Activated CD8-positive, alpha-beta memory T cell treated with anti-CD3 and anti-CD28 coated beads, Interleukin-2, amount 50 U/mL, for 1 hour (primary cell): ENCODE results near the gene NEURL1B.

ENCODE experiments used
- DNase-seq: peaks from one replicate; pipeline ENCODE4 v3.0.0-alpha.2; 2020; ENCODE audit errors: extremely low read depth

Gene NEURL1B

DNA sequence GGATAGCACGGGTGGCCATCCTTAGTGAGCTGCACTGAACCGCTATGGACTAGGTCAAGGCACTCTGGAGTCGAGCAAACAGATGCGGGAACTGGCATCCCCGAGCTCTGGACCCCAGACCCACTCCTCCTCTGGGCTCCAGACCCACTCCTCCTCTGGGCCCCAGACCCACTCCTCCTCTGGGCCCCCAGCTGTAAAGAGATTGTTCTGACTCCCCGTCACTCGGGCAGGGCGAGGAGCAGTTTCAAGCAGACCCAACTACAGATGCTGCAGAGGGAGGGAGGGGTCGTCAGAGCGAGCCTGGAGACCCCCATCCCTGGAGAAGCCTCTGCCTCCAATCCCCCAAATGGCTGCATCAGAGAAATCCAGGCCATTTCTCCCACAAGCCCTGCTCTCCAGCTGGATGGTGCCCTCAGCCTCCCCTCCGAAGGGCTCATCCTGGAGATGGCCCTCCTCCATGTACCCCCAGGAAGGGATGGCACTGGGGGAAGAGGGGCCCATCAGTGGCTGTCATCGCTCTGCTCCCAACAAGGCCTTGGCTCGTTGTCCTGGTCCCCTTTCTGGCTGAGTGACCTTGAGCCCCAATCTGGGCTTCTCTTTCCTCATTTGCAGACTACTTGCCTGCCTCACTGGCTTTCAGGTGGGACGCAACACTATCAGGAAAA, 91.3 kb downstream of the NEURL1B start:
- no peak for DNase-seq

DNA sequence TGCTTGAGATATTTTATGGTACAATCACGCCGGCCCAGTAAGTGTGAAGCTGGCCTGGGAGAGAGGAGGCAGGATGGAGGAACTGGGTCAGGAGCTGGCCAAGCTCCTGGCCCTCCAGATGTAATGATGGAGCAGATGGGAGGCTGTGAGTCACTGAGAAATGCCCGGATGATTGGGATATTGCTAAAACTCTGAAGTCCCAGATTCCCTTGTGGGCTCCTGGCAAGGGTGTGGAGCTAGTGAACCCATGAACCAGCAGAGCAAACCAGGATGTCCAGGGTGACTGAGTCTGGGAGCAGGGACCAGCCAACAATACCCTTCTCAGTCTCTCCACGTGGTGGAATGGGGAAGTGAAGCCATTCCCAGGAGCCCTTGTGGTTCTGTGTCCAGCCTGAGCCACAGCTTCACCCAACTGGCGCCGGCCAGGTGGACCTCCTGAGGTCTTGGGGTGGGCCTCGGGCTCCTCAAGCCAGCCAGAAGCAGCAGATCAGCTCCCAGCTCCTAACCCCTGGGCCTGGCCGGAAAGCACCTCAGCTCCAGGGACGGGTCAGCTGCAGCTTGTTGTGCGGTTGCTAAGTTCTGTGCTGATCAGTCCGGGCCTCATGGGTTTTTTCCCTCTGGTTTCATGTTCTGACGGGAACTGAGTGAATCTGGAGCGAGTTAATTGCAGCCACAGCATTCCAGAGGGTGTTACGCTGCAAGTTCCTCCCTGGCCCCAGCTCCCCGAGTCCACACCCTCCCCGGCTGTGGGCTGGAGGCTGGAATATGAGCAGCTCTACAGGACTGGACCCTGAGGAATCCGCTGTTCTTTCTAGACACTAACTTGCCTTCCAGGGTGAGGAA, 92.3 kb downstream of the NEURL1B start:
- DNase-seq: no peak

DNA sequence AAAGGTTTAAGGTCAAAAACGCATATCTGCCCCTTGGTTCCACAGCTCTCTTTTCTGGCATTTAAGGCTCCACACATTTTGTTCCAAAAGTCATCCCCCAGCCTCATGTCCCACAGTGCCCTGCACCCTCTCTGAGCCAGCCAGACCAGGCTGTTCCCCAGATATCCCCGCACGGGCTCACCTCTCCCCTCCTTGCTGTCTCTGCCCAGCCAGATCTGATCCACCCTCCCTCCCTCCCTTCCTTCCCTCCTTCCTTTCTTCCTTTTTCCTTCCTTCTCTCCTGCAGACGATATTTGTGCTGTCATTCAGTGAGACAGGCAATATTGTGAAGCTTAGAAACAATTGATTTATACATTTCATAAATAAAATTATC, 92.9 kb downstream of the NEURL1B start:
- DNase-seq: no peak

DNA sequence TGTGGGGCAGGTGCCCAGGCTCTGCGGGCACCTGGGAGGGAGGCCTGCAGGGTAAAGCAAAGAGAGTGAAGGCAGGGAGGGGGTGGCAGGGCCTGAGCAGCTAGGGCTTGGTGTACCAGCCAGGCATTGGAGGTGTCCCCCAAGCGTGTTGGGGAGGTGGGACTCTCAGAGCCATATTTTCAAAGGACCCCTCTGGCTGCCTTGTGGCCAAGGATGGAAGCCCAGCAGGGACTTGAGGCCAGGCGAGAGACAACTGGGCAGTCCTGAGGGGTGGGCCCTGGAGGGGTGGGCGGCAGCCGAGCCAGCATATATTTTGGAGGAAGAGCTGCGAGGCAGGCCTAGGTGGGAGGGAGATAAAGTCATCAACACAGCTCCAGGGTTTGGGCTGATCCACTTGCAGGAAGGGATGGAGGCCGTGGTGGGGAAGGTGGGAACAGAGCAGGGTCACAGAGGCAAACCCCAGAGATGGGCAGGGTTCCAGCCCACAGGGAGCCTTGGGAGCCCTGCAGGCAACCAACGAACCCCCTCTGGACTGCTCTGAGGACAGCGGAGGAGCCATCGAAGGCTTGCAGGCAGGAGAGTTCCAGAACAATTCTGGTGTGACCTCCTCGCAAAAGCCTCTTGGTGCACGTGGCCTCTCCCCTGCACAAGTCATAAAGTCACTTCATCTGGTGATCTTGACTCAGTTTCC, 94.2 kb downstream of the NEURL1B start:
- no peak for DNase-seq

DNA sequence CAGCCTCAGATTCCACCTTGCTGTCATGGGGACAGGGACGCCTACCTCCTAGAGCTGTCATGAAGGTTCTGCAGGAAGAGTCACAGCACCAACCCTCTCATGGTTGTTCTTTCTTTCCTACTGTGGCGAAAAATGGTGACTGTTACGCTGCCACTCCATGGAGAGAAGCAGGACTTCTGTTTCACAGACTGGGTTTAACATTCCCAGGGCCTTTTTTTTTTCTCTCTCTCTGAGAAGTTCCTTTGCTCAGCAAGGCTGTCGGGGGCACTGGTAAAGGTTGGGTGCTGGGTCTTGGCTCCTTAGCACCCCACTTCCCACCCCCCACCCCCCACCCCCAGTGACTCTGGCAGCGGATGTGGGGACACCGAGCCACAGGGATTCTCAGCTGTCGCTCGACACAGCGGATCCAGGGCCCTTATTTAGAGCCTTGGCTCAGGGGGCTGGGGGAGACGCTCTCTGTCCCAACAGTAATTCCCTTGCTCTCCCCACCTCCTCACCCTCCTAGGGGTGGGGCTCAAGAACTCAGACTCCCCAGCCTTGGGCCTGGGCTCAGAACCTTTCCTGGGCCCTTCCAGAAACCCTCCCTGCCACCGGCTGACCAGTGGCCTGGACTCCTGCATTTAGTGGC, 95.6 kb downstream of the NEURL1B start:
- no peak for DNase-seq

DNA sequence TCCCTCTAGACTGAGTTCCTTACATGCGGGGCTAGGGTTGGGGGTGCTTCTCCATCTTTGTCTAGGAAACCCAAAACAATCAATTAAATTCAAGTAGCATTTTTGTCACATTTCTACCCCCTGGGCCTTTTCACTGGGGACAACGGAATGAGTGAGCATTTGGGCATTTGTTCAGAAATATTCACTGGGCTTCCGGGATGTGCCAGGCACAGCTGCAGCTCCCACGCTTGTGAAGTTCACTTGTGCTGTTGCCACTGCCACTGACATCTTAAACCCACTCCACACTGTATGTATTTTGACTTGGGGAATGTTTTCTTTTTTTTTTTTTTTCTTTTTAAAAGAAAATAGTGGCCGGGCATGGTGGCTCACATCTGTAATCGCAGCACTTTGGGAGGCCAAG, 98.3 kb downstream of the NEURL1B start:
- no peak for DNase-seq

DNA sequence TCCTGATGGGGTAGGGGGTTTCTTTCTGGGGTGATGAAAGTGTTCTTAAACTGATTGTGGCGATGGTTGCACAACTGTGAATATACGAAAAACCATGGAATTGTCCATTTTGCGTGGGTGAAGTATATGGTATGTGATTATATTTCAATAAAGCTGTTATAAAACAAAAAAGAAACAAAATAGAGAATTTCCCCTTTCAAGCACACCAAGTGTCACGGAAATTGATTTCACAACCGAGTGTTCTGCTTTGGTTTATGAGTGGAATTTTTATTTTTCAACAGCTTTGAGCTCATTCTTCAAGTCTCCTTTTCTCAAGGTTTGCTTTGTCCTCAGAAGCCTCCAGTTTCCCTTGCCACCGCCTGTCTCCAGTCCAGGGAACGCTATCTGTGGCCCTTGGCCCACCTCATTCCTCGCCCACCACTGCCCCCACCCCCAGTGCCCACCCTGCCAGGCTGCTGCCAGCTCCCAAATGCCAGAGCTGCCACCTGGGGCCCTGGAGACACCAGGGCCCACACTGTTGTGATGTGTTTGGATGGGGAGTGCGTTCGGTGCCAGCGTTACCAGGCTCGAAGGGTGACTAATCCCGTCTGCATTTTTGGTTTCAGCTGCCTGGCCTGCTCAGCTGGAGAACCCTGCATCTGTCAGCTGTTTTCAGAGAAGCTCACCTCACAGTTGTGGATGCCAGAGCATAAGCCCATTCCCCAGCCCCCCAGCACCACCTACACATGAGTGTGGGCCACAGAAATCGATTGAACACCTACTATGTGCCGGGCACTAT, 99.6 kb downstream of the NEURL1B start:
- no peak for DNase-seq
